GM12878 (cell line): ENCODE results near the gene PELI2. TPM values are rescaled to one million over a fixed set of nuclear protein-coding genes. Genes with fewer than 3 reads are reported as not detected.

Experiments used
- ATAC-seq: fragments of 200-7000 bp; cut with Tn5 transposase; 3 replicates; pipeline ENCODE4 v1.9.1; 2020; ENCODE audit warnings: mild to moderate bottlenecking, moderate library complexity
- BruUV-seq: library from RNA; stranded (reverse); fragments of 400-500 nt; replicated peaks from 2 replicates; lab custom pipeline; 2021; lab: Mats Ljungman, UMichigan
- CTCF ChIA-PET: fragments of 300-600 bp; sonication (Branson Sonifier 250); formaldehyde crosslinking; extraction: SDS; loops from one replicate; lab custom pipeline; 2021; ENCODE audit warnings: inconsistent platforms; lab: Yijun Ruan, JAX
- POLR2A ChIA-PET: fragments of 350-600 bp; formaldehyde crosslinking; extraction: SDS; loops from one replicate; lab custom pipeline; 2021; ENCODE audit warnings: inconsistent platforms; lab: Charles Lee
- RAD21 ChIA-PET: fragments of 300-600 bp; sonication (Branson Sonifier 250); formaldehyde crosslinking; loops from one replicate; lab custom pipeline; 2023; ENCODE audit warnings: antibody characterized with exemption; ENCODE audit not compliant: unreplicated experiment; lab: Charles Lee
- SMC1A ChIA-PET: fragments of 300-600 bp; sonication (Branson Sonifier 250); formaldehyde crosslinking; loops from one replicate; lab custom pipeline; 2023; ENCODE audit not compliant: unreplicated experiment, uncharacterized antibody; lab: Charles Lee
- DNase-seq: peaks from one replicate; pipeline ENCODE4 v3.0.0-alpha.2; 2011; ENCODE audit warnings: low read depth, low spot score
- FAIRE-seq: peaks from 3 replicates; lab custom pipeline; 2011; peaks lifted over from hg19 to GRCh38; lab: Jason Lieb, UNC
- H2AFZ ChIP-seq: 2 replicates; pipeline ENCODE4 v1.6.0; 2011; ENCODE audit warnings: low read depth, low read length, control low read depth; ENCODE audit not compliant: control insufficient read depth
- H3K27ac ChIP-seq: 2 replicates; pipeline ENCODE4 v1.5.1; 2011; ENCODE audit warnings: control low read depth; ENCODE audit not compliant: control insufficient read depth, insufficient read depth
- H3K27me3 ChIP-seq, 2 experiments: replicated peaks in 1 of 2; 2 replicates each; pipeline versions ENCODE4 v1.6.0 to v1.6.1; 2011; ENCODE audit warnings: low read length in 1 of 2; ENCODE audit not compliant: control insufficient read depth in 2 of 2, insufficient read depth in 2 of 2
- H3K36me3 ChIP-seq, 2 experiments: 2 replicates each; pipeline ENCODE4 v1.5.1; 2011; ENCODE audit warnings: low read length in 1 of 2; ENCODE audit not compliant: control insufficient read depth in 2 of 2, insufficient read depth in 2 of 2
- H3K4me1 ChIP-seq: 2 replicates; pipeline ENCODE4 v1.6.1; 2011; ENCODE audit warnings: mild to moderate bottlenecking, low read length, moderate library complexity, mixed read lengths; ENCODE audit not compliant: control insufficient read depth, insufficient read depth
- H3K4me2 ChIP-seq: 2 replicates; pipeline ENCODE4 v1.6.0; 2011; ENCODE audit warnings: control low read depth; ENCODE audit not compliant: control insufficient read depth, insufficient read depth
- H3K4me3 ChIP-seq: fragments of 200-600 bp; sonication (generic); 2 replicates; pipeline ENCODE4 v1.5.1; 2016
- H3K79me2 ChIP-seq: 2 replicates; pipeline ENCODE4 v1.6.0; 2011; ENCODE audit warnings: low read length; ENCODE audit not compliant: control insufficient read depth, insufficient read depth
- H3K9ac ChIP-seq: 2 replicates; pipeline ENCODE4 v1.8.0; 2011; ENCODE audit warnings: low read length, control low read depth, mixed read lengths; ENCODE audit not compliant: control insufficient read depth, insufficient read depth
- H3K9me3 ChIP-seq: replicated peaks from 3 replicates; pipeline ENCODE4 v1.5.1; 2011; ENCODE audit warnings: mild to moderate bottlenecking, low read length; ENCODE audit not compliant: control insufficient read depth, insufficient read depth
- H4K20me1 ChIP-seq: 2 replicates; pipeline ENCODE4 v1.6.0; 2011; ENCODE audit not compliant: control insufficient read depth, insufficient read depth
- BHLHE40 ChIP-seq, 2 experiments: fragments of 450-650 bp in 1 of 2; IDR thresholded peaks; 2 replicates each; pipeline ENCODE4 v1.6.1; 2011 to 2017; ENCODE audit warnings: low read depth in 2 of 2, borderline replicate concordance in 1 of 2, improper control_type of control experiment in 1 of 2, low read length in 1 of 2, mild to moderate bottlenecking in 1 of 2
- E2F4 ChIP-seq: IDR thresholded peaks from 2 replicates; pipeline ENCODE4 v1.6.1; 2012; ENCODE audit warnings: low read depth, low read length, improper control_type of control experiment
- ETV6 ChIP-seq, 2 experiments: fragments of 450-650 bp in 1 of 2; IDR thresholded peaks in 1 of 2; conservative IDR thresholded peaks in 1 of 2; 2 replicates each; pipeline ENCODE4 v1.6.1; 2014; ENCODE audit warnings: antibody characterized with exemption in 1 of 2, borderline replicate concordance in 1 of 2, low read depth in 1 of 2, mild to moderate bottlenecking in 1 of 2, moderate library complexity in 1 of 2
- HDGF ChIP-seq: fragments of 450-650 bp; IDR thresholded peaks from 2 replicates; pipeline ENCODE4 v1.6.1; 2016; ENCODE audit warnings: antibody characterized with exemption
- HSF1 ChIP-seq: fragments of 150-350 bp; IDR thresholded peaks from 2 replicates; pipeline ENCODE4 v1.6.1; 2014; ENCODE audit warnings: mild to moderate bottlenecking, low read depth, low read length
- IRF3 ChIP-seq: fragments of 450-650 bp; IDR thresholded peaks from 2 replicates; pipeline ENCODE4 v1.6.1; 2014; ENCODE audit warnings: mild to moderate bottlenecking
- MEF2B ChIP-seq: fragments of 450-650 bp; IDR thresholded peaks from 2 replicates; pipeline ENCODE4 v1.6.1; 2018; ENCODE audit warnings: mild to moderate bottlenecking, moderate library complexity; ENCODE audit not compliant: partially characterized antibody, poor library complexity, severe bottlenecking
- MYC ChIP-seq: IDR thresholded peaks from 2 replicates; pipeline ENCODE4 v1.6.1; 2011; ENCODE audit warnings: mild to moderate bottlenecking, low read length, moderate library complexity, inconsistent platforms; ENCODE audit not compliant: insufficient read depth, insufficient replicate concordance, insufficient read length, severe bottlenecking
- NFIC ChIP-seq: IDR thresholded peaks from 2 replicates; pipeline ENCODE4 v1.6.1; 2012; ENCODE audit warnings: low read depth, mild to moderate bottlenecking, inconsistent platforms, low read length, moderate library complexity
- NFXL1 ChIP-seq: fragments of 450-650 bp; IDR thresholded peaks from 2 replicates; pipeline ENCODE4 v1.6.1; 2017; ENCODE audit warnings: antibody characterized with exemption, mild to moderate bottlenecking, borderline replicate concordance
- POLR2AphosphoS2 ChIP-seq: IDR thresholded peaks from 2 replicates; pipeline ENCODE4 v1.6.1; 2011; ENCODE audit warnings: low read depth, mild to moderate bottlenecking, low read length, improper control_type of control experiment, moderate library complexity
- RAD51 ChIP-seq: fragments of 450-650 bp; IDR thresholded peaks from 2 replicates; pipeline ENCODE4 v1.6.1; 2016; ENCODE audit warnings: moderate library complexity, mild to moderate bottlenecking, inconsistent platforms
- SKIL ChIP-seq: fragments of 450-650 bp; IDR thresholded peaks from 2 replicates; pipeline ENCODE4 v1.6.1; 2017; ENCODE audit warnings: mild to moderate bottlenecking, low read depth, inconsistent platforms; ENCODE audit not compliant: poor library complexity, severe bottlenecking
- STAT1 ChIP-seq: fragments of 450-650 bp; conservative IDR thresholded peaks from 2 replicates; pipeline ENCODE4 v1.6.1; 2014; ENCODE audit warnings: antibody characterized with exemption, mild to moderate bottlenecking
- ZBED1 ChIP-seq: IDR thresholded peaks from 2 replicates; pipeline ENCODE4 v1.6.1; 2016; ENCODE audit warnings: borderline replicate concordance
- WGBS: methylation state at CpG from one replicate; pipeline ENCODE4 v1.1.6; 2016; ENCODE audit warnings: low lambda C conversion rate; ENCODE audit not compliant: insufficient replicate concordance, insufficient coverage; ENCODE audit errors: missing lambda C conversion rate; 5-methylcytosine and 5-hydroxymethylcytosine counted together
- in situ Hi-C: fragments of 300-500 bp; cut with MboI; formaldehyde crosslinking; loops from 9 replicates; pipeline ENCODE4 v1.14.3; 2018; ENCODE audit warnings: mixed read lengths
- intact Hi-C: fragments of 100-400 bp; cut with micrococcal nuclease; formaldehyde crosslinking; loops from one replicate; pipeline ENCODE4 v1.14.2; 2022; ENCODE audit not compliant: unreplicated experiment
- polyA plus RNA-seq, 11 experiments: library from polyadenylated mRNA; depleted of rRNA in 4 of 11; unstranded in 6 of 11; stranded (reverse) in 5 of 11; fragments of >200 nt; fragmentation: Nextera tagmentation in 4 of 11; fragmentation: Illumina TruSeq in 1 of 11; extraction: Ambion mirVana in 4 of 11; extraction: Trizol in 1 of 11; gene quantifications; 1 replicate in 1 of 11; 2 replicates in 10 of 11; pipeline versions ENCODE4 v1.2.1 to v1.2.3, GENCODE V29; 2011 to 2016; ENCODE audit warnings: inconsistent platforms in 2 of 11, missing spikeins in 2 of 11, low read depth in 1 of 11
- total RNA-seq, 4 experiments: library from RNA; depleted of rRNA in 3 of 4; stranded (reverse); fragments of >200 nt in 3 of 4; fragmentation: Illumina TruSeq in 1 of 4; extraction: Trizol in 1 of 4; gene quantifications; 2 replicates each; pipeline versions ENCODE4 v1.2.1 to v1.2.3, GENCODE V29; 2013 to 2021

PELI2 gene
- total and polyA plus RNA-seq, 10 of the 15 experiments (the other 5 are each of a cell fraction or from before 2014, with no cell fraction given), result under 0.01 to 0.10 (median 0.01) TPM; not detected in 3

- H3K9me3 ChIP-seq, result no peaks in the 10 kb centered on the region
- no peaks in the 10 kb centered on the region for H3K79me2 ChIP-seq
- in situ Hi-C loops (no loop called here), intact Hi-C loops (no loop called here)
- no peaks in the 10 kb centered on the region for H3K4me1 ChIP-seq
- ChIA-PET SMC1A (no interaction called here), RAD21 (no interaction called here), POLR2A (no interaction called here), CTCF (no interaction called here)
- H3K27me3 ChIP-seq, result no peaks in the 10 kb centered on the region
- no TSS peak for BruUV-seq
- H3K27ac ChIP-seq, result no peak overlapping the region
- no peak overlapping the region for H3K4me2 ChIP-seq
- no peak overlapping the region for H3K9ac ChIP-seq
- no peak for FAIRE-seq
- no peak overlapping the region for H2AFZ ChIP-seq
- H3K4me3 ChIP-seq, result no peak overlapping the region
- no peaks in the 10 kb centered on the region for H3K36me3 ChIP-seq
- ATAC-seq, result no peak
- WGBS, result 28% methylated on average over 3 of the region's 3 CpGs
- H4K20me1 ChIP-seq, result no peaks in the 10 kb centered on the region
- no peak for DNase-seq
- no peak for TF ChIP-seq E2F4
- TF ChIP-seq ETV6 (conservative IDR thresholded peaks at IDR 0.05 in 1 of 2, IDR thresholded peaks at IDR 0.05 in 1 of 2; ENCODE audit: borderline replicate concordance in 1 of 2, low read depth in 1 of 2), result no peak
- TF ChIP-seq HDGF, result no peak
- no peak for TF ChIP-seq NFXL1
- no peak for TF ChIP-seq STAT1
- no peak for TF ChIP-seq IRF3
- TF ChIP-seq SKIL, result no peak
- no peak for TF ChIP-seq ZBED1
- no peak for TF ChIP-seq HSF1
- no peak for TF ChIP-seq BHLHE40 (IDR thresholded peaks at IDR 0.05; ENCODE audit: borderline replicate concordance in 1 of 2, low read depth in 2 of 2, low read length in 1 of 2)
- TF ChIP-seq POLR2AphosphoS2, result no peak
- TF ChIP-seq NFIC, result no peak
- no peak for TF ChIP-seq RAD51
- no peak for TF ChIP-seq MYC
- TF ChIP-seq MEF2B, result no peak
Observed at GRCh38 chr14:56328021-56328420, 209.8 kb downstream of the PELI2 start.
